HG03558 (cell line): ENCODE data around the gene PRRC1.

Experiments
- ATAC-seq: cut with Tn5 transposase; IDR thresholded peaks from one replicate; pipeline ENCODE4 v1.9.1; 2021; ENCODE audit warnings: moderate number of reproducible peaks; ENCODE audit not compliant: unreplicated experiment; ENCODE audit errors: extremely low read depth

Gene PRRC1

GRCh38 chr5:127602481-127602880, 85.0 kb downstream of the PRRC1 start:
- ATAC-seq: no peak

DNA sequence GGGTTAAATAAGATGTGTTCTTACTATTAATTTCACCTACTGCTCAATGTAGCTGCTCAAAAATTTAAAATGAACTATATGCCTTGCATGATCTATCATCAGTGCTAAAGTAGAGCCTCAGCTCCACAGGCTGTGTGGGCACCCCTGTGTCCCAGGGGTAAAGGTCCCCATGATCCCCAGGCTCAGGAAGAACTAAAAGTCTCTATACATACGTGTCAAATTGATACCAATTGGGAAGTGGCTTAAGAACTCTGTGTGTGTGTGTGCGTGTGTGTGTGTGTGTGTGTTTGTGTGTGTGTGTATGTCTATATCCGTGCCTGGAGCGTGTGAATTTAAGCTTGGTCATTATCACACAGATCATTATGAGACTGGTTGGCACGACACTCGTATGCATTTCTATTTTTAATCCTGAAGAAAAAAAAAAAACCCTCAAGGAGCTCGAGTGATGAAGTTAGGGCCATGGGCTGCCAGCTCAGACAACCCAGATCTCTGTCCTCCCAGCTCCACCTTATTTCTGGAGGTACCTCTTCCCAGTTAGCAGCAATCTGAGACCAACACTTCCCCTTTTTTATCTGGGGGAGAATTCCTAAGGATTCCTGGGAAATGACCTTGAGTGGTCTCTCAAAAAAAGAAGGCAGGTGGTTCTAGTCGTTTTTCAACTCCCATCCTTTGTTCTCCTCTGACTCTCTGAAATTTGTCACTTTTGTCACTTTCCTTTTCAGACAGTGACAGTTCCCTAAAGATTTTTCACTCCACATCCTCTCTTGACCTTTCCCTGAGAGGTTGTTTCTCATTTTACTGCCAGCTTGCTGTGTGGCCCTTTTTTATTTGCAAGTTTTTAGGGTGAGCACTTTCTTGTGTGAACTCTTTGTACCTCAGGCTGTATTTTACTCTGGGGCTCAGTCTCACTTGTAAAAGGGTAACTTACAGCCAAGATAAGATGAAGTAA, 85.7 kb downstream of the PRRC1 start:
- no peak for ATAC-seq
